ENCODE data around the gene DISC1.

The DISC1 gene

GRCh38 chr1:231660198-231660597 is 33.6 kb downstream of the DISC1 start:
- no peak for TF ChIP-seq ZFP30 (CRISPR knock-in tag; IDR thresholded peaks at IDR 0.05)
- TF ChIP-seq OSR1 (CRISPR knock-in tag; IDR thresholded peaks at IDR 0.05), result no peak
- no peak for TF ChIP-seq GLIS3 (CRISPR knock-in tag; IDR thresholded peaks at IDR 0.05)
- TF ChIP-seq TOX (CRISPR knock-in tag; IDR thresholded peaks at IDR 0.05; ENCODE audit: borderline replicate concordance), result no peak
- no peak for TF ChIP-seq ARNTL (CRISPR knock-in tag; IDR thresholded peaks at IDR 0.05; ENCODE audit: borderline replicate concordance, low read depth)
- no peak for TF ChIP-seq ISL1 (CRISPR knock-in tag; IDR thresholded peaks at IDR 0.05)
- TF ChIP-seq ZFP3 (CRISPR knock-in tag; IDR thresholded peaks at IDR 0.05), result no peak
- TF ChIP-seq TCF4 (CRISPR knock-in tag; IDR thresholded peaks at IDR 0.05; ENCODE audit: borderline replicate concordance), result no peak
- no peak for TF ChIP-seq CREB5 (CRISPR knock-in tag; IDR thresholded peaks at IDR 0.05; ENCODE audit: low read depth)
- no peak for TF ChIP-seq PPARA (CRISPR knock-in tag; IDR thresholded peaks at IDR 0.05; ENCODE audit: borderline replicate concordance)
- no peak for TF ChIP-seq CSDC2 (CRISPR knock-in tag; IDR thresholded peaks at IDR 0.05)
- TF ChIP-seq TSHZ2 (CRISPR knock-in tag; IDR thresholded peaks at IDR 0.05), result no peak
- TF ChIP-seq ESRRG (CRISPR knock-in tag; IDR thresholded peaks at IDR 0.05), result no peak
- TF ChIP-seq POU6F1 (CRISPR knock-in tag; IDR thresholded peaks at IDR 0.05; ENCODE audit: borderline replicate concordance, low read depth), result no peak
- TF ChIP-seq PATZ1 (CRISPR knock-in tag; IDR thresholded peaks at IDR 0.05; ENCODE audit: borderline replicate concordance), result no peak
- no peak for TF ChIP-seq ZNF565 (CRISPR knock-in tag; conservative IDR thresholded peaks at IDR 0.05; ENCODE audit: low read depth)
- TF ChIP-seq SNAI2 (CRISPR knock-in tag; IDR thresholded peaks at IDR 0.05), result no peak
- no peak for TF ChIP-seq ZNF70 (CRISPR knock-in tag; IDR thresholded peaks at IDR 0.05)
- no peak for ATAC-seq

GRCh38 chr1:231663211-231663792 is 36.7 kb downstream of the DISC1 start:
- TF ChIP-seq TOX (CRISPR knock-in tag; IDR thresholded peaks at IDR 0.05; ENCODE audit: borderline replicate concordance) (no peak), ISL1 (CRISPR knock-in tag; IDR thresholded peaks at IDR 0.05) (no peak), ARNTL (CRISPR knock-in tag; IDR thresholded peaks at IDR 0.05; ENCODE audit: borderline replicate concordance, low read depth) (no peak), ZC3H10 (CRISPR knock-in tag; IDR thresholded peaks at IDR 0.05) (no peak), ESRRG (CRISPR knock-in tag; IDR thresholded peaks at IDR 0.05) (no peak), CREB5 (CRISPR knock-in tag; IDR thresholded peaks at IDR 0.05; ENCODE audit: low read depth) (no peak), ZFP3 (CRISPR knock-in tag; IDR thresholded peaks at IDR 0.05) (no peak), TSHZ2 (CRISPR knock-in tag; IDR thresholded peaks at IDR 0.05) (no peak), POU6F1 (CRISPR knock-in tag; IDR thresholded peaks at IDR 0.05; ENCODE audit: borderline replicate concordance, low read depth) (no peak), BACH2 (CRISPR knock-in tag; IDR thresholded peaks at IDR 0.05; ENCODE audit: borderline replicate concordance) (no peak), ZNF565 (CRISPR knock-in tag; conservative IDR thresholded peaks at IDR 0.05; ENCODE audit: low read depth) (no peak), CSRNP3 (CRISPR knock-in tag; IDR thresholded peaks at IDR 0.05) (no peak), ZNF8 (CRISPR knock-in tag; IDR thresholded peaks at IDR 0.05) (no peak), PPARA (CRISPR knock-in tag; IDR thresholded peaks at IDR 0.05; ENCODE audit: borderline replicate concordance) (no peak), CSDC2 (CRISPR knock-in tag; IDR thresholded peaks at IDR 0.05) (no peak)
- ATAC-seq, result no peak
